Measurements from ENCODE around the gene DLG2. TPM values are rescaled to one million over a fixed set of nuclear protein-coding genes. Genes with fewer than 3 reads are reported as not detected.

The DLG2 gene
- total and polyA plus RNA-seq, 4 donors = 0.30 to 5.5 (median 0.68) TPM

DNA sequence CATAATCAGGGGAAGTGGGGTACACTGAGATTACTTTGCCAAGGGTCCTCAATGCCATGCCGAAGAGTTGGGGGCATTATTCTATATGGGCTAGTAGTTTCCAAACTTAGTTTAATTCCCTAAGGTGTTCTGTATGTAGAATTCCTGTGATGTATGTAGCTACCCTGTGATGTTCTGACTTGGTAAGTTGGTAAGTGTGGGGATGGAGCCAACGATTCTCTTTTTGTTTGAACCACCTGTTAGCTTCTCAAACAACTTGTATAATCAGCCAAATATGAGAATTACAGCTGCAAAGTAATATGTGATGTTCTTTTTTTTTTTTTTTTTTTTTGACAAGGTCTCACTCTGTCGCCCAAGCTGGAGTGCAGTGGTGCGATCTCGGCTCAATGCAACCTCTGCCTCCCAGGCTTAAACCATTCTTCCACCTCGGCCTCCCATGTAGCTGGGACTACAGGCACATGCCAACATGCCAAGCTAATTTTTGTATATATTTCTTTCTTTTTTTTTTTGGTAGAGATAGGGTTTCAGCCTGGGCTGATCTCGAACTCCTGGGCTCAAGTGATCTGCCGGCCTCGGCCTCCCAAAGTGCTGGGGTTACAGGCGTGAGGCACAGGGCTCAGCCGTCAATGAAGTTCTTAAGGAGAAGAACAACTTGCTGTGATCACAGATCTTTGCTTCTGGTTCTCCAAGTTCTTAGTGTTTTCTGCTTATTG lies 2025.8 kb downstream of the DLG2 start:
- WGBS = 93% methylated on average over 11 of the region's 11 CpGs
- no peak overlapping the region for H3K4me3 ChIP-seq (ENCODE audit: low read depth in 1 of 3, low read length in 3 of 3)
- no peak overlapping the region for H3K27ac ChIP-seq (ENCODE audit: low read depth in 1 of 2, low read length in 2 of 2)

DNA sequence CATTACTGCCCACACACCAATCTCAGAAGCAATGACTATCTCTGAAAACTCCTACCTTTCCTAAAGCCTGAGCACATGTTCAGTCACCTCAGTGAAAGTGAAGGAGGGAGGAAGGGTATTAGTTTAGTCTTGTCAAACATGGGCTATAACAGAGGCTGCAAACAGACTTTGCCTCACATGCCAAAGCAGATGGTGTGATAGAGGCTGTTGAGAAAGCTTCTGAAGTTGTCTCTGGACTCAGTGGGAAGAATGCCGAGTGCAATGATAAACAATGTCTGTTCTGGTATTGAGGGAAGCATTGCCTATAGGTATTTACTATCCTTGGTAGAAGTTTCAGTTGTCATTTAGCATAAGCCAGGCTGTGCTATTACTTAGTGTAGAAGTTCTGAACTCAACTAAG lies 2026.5 kb downstream of the DLG2 start:
- Histone ChIP-seq H3K4me1 (ENCODE audit: control insufficient read depth in 4 of 4, insufficient read depth in 4 of 4, low read length in 3 of 4) (no peaks in the 10 kb centered on the region), H3K4me3 (ENCODE audit: low read depth in 1 of 3, low read length in 3 of 3) (no peak overlapping the region), H3K9ac (ENCODE audit: low read depth in 1 of 2, low read length in 2 of 2) (no peak overlapping the region), H3K27ac (ENCODE audit: low read depth in 1 of 2, low read length in 2 of 2) (no peak overlapping the region), H3K27me3 (ENCODE audit: control insufficient read depth in 4 of 4, insufficient read depth in 4 of 4, low read length in 3 of 4) (no peaks in the 10 kb centered on the region), H3K9me3 (ENCODE audit: control insufficient read depth in 4 of 4, low read length in 3 of 4) (no peaks in the 10 kb centered on the region), H3K36me3 (ENCODE audit: control insufficient read depth in 4 of 4, insufficient read depth in 3 of 4, low read depth in 1 of 4, low read length in 3 of 4) (no peaks in the 10 kb centered on the region)
- WGBS = 83% methylated on average over 1 of the region's 1 CpG
- DNase-seq (ENCODE audit: low spot score) = no peak
- no peak for TF ChIP-seq TAF1 (conservative IDR thresholded peaks at IDR 0.05)
- TF ChIP-seq, protein P1, sequence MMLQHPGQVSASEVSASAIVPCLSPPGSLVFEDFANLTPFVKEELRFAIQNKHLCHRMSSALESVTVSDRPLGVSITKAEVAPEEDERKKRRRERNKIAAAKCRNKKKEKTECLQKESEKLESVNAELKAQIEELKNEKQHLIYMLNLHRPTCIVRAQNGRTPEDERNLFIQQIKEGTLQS (IDR thresholded peaks at IDR 0.05) = no peak
- TF ChIP-seq, protein P2, sequence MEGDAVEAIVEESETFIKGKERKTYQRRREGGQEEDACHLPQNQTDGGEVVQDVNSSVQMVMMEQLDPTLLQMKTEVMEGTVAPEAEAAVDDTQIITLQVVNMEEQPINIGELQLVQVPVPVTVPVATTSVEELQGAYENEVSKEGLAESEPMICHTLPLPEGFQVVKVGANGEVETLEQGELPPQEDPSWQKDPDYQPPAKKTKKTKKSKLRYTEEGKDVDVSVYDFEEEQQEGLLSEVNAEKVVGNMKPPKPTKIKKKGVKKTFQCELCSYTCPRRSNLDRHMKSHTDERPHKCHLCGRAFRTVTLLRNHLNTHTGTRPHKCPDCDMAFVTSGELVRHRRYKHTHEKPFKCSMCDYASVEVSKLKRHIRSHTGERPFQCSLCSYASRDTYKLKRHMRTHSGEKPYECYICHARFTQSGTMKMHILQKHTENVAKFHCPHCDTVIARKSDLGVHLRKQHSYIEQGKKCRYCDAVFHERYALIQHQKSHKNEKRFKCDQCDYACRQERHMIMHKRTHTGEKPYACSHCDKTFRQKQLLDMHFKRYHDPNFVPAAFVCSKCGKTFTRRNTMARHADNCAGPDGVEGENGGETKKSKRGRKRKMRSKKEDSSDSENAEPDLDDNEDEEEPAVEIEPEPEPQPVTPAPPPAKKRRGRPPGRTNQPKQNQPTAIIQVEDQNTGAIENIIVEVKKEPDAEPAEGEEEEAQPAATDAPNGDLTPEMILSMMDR (IDR thresholded peaks at IDR 0.05; ENCODE audit: low read depth, low read length, missing input control) = no peak
- TF ChIP-seq, protein P3, sequence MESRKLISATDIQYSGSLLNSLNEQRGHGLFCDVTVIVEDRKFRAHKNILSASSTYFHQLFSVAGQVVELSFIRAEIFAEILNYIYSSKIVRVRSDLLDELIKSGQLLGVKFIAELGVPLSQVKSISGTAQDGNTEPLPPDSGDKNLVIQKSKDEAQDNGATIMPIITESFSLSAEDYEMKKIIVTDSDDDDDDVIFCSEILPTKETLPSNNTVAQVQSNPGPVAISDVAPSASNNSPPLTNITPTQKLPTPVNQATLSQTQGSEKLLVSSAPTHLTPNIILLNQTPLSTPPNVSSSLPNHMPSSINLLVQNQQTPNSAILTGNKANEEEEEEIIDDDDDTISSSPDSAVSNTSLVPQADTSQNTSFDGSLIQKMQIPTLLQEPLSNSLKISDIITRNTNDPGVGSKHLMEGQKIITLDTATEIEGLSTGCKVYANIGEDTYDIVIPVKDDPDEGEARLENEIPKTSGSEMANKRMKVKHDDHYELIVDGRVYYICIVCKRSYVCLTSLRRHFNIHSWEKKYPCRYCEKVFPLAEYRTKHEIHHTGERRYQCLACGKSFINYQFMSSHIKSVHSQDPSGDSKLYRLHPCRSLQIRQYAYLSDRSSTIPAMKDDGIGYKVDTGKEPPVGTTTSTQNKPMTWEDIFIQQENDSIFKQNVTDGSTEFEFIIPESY (IDR thresholded peaks at IDR 0.05) = no peak
- no peak for TF ChIP-seq RAD21 (IDR thresholded peaks at IDR 0.05)
- TF ChIP-seq HNF4G (IDR thresholded peaks at IDR 0.05) = no peak
- TF ChIP-seq FOXA2 (IDR thresholded peaks at IDR 0.05) = no peak
- TF ChIP-seq YY1 (IDR thresholded peaks at IDR 0.05) = no peak
- no peak for TF ChIP-seq JUND (IDR thresholded peaks at IDR 0.05)
- TF ChIP-seq, protein P4, sequence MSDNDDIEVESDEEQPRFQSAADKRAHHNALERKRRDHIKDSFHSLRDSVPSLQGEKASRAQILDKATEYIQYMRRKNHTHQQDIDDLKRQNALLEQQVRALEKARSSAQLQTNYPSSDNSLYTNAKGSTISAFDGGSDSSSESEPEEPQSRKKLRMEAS (IDR thresholded peaks at IDR 0.05) = no peak
- TF ChIP-seq, protein P5, sequence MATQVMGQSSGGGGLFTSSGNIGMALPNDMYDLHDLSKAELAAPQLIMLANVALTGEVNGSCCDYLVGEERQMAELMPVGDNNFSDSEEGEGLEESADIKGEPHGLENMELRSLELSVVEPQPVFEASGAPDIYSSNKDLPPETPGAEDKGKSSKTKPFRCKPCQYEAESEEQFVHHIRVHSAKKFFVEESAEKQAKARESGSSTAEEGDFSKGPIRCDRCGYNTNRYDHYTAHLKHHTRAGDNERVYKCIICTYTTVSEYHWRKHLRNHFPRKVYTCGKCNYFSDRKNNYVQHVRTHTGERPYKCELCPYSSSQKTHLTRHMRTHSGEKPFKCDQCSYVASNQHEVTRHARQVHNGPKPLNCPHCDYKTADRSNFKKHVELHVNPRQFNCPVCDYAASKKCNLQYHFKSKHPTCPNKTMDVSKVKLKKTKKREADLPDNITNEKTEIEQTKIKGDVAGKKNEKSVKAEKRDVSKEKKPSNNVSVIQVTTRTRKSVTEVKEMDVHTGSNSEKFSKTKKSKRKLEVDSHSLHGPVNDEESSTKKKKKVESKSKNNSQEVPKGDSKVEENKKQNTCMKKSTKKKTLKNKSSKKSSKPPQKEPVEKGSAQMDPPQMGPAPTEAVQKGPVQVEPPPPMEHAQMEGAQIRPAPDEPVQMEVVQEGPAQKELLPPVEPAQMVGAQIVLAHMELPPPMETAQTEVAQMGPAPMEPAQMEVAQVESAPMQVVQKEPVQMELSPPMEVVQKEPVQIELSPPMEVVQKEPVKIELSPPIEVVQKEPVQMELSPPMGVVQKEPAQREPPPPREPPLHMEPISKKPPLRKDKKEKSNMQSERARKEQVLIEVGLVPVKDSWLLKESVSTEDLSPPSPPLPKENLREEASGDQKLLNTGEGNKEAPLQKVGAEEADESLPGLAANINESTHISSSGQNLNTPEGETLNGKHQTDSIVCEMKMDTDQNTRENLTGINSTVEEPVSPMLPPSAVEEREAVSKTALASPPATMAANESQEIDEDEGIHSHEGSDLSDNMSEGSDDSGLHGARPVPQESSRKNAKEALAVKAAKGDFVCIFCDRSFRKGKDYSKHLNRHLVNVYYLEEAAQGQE (IDR thresholded peaks at IDR 0.05) = no peak
- no peak for TF ChIP-seq GABPA (IDR thresholded peaks at IDR 0.05 in 1 of 2, conservative IDR thresholded peaks at IDR 0.05 in 1 of 2)
- no peak for TF ChIP-seq SP1 (IDR thresholded peaks at IDR 0.05)
- no peak for TF ChIP-seq RXRA (IDR thresholded peaks at IDR 0.05)

More for the DNA sequence above, 2025.8 kb downstream of the DLG2 start:
- no peak overlapping the region for H3K9ac ChIP-seq (ENCODE audit: low read depth in 1 of 2, low read length in 2 of 2)
- H3K36me3 ChIP-seq (ENCODE audit: control insufficient read depth in 4 of 4, insufficient read depth in 3 of 4, low read depth in 1 of 4, low read length in 3 of 4) = no peaks in the 10 kb centered on the region
- no peaks in the 10 kb centered on the region for H3K9me3 ChIP-seq (ENCODE audit: control insufficient read depth in 4 of 4, low read length in 3 of 4)
- H3K27me3 ChIP-seq (ENCODE audit: control insufficient read depth in 4 of 4, insufficient read depth in 4 of 4, low read length in 3 of 4) = no peaks in the 10 kb centered on the region
- no peak for TF ChIP-seq RXRA (IDR thresholded peaks at IDR 0.05)
- TF ChIP-seq HNF4A (conservative IDR thresholded peaks at IDR 0.05) = no peak
- TF ChIP-seq GABPA (IDR thresholded peaks at IDR 0.05 in 1 of 2, conservative IDR thresholded peaks at IDR 0.05 in 1 of 2) = no peak
- no peak for TF ChIP-seq RAD21 (IDR thresholded peaks at IDR 0.05)
- TF ChIP-seq SP1 (IDR thresholded peaks at IDR 0.05) = no peak
- no peak for TF ChIP-seq YY1 (IDR thresholded peaks at IDR 0.05)
- TF ChIP-seq, protein P3 (IDR thresholded peaks at IDR 0.05) = no peak
- TF ChIP-seq NR2F2 (IDR thresholded peaks at IDR 0.05) = no peak
- TF ChIP-seq TAF1 (conservative IDR thresholded peaks at IDR 0.05) = no peak
- TF ChIP-seq, protein P2 (IDR thresholded peaks at IDR 0.05; ENCODE audit: low read depth, low read length, missing input control) = no peak
- no peak for TF ChIP-seq HNF4G (IDR thresholded peaks at IDR 0.05)
- no peak for DNase-seq (ENCODE audit: low spot score)
- H3K4me1 ChIP-seq (ENCODE audit: control insufficient read depth in 4 of 4, insufficient read depth in 4 of 4, low read length in 3 of 4) = no peaks in the 10 kb centered on the region
